Kasumi-1 (cell line): Measurements from ENCODE around the gene ZNRF3.
A peak's percentile ranks its signal among the peaks of the same experiment; 100 is the strongest.
"Not testable (repeated sequence)": the region's sequence is repeated elsewhere in the genome, so short reads cannot be mapped to it uniquely, and the experiment has no call there.

Source experiments
- DNase-seq, 2 experiments: peaks; one replicate each; lab custom pipeline; 2025; lab: John Stamatoyannopoulos, UW

ZNRF3 gene

DNA sequence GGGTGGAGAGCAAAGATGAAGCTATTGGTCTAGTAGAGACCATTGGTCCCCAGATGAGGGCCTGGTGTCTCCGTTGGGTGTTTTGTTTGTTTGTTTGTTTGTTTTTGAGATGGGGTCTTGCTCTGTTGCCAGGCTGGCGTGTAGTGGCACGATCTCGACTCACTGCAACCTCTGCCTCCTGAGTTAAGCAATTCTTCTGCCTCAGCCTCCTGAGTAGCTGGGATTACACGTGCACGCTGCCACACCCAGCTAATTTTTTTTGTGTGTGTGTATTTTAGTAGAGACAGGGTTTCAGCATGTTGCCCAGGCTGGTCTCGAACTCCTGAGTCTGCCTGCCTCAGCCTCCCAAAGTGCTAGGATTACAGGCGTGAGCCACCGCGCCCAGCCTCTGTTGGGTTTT is 25.4 kb downstream of the ZNRF3 start:
- DNase-seq = not testable (repeated sequence)

GRCh38 chr22:28909375-28909774 is 26.0 kb downstream of the ZNRF3 start:
- no peak for DNase-seq

- no peak for DNase-seq
These were observed 27.4 kb downstream of the ZNRF3 start for GRCh38 chr22:28910569-28911303.

DNA sequence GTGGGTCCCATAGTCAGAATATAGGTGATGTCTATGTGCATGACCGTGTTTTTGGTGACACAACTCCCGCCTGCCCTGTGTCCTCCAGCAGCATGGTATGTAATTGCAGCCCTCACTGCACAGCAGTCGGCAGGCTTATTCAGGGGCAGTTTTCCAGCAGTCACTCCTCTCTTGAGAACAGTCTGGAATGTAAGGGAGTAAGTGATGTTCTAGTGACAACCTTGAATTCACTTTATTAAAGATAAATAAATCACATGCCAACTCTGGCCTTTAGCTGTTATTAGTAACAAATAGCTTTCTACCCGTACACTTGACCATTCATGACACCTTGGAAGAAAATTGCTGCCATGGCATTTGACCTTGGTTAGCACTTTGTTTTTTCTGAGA is 27.9 kb downstream of the ZNRF3 start:
- DNase-seq = no peak

DNA sequence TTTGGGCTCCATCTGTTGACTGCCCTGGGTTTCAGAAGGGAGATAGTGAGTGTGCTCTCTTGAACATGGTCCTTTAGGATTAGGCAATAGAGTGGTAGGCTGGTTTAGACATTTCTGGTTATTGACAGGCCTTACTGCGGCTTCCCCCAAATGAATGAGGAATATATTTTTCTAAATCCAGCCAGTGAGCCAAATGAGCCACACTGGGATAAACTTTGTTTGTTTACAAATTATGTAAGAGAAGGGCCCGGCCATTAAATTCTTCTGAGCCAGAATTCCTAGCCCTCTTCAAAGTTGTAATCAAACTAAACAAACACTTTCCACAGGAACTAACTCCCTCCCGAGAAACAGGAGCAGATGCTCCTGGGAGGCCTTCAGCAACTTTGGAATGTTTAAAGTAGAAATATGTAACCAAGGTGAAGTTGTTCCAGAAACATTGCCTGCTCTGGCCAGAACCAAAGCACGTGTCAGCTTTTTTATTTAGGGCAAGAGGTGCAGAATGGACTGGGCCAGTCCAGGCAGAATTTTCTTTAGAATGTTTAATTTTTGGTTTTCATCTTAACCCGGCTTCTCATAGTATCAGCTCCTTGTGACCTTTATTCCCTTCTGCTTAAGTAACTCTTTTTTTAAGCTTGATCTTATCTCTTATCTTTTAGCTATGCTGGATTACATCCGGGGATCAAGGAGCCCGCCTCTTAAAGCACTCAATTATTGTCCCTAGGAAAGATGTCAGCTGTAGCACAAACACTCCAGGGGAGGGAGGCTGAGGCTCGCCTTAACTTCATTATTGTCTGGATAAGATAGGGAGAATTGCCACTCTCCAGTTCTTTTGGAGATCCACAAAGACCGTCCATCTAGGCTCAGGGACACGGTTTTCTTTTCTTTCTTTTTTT is 28.7 kb downstream of the ZNRF3 start:
- no peak for DNase-seq

- no peak for DNase-seq
These were observed 30.8 kb downstream of the ZNRF3 start for GRCh38 chr22:28914201-28914600.

- no peak for DNase-seq
These were observed 32.6 kb downstream of the ZNRF3 start for GRCh38 chr22:28915969-28916368.

DNA sequence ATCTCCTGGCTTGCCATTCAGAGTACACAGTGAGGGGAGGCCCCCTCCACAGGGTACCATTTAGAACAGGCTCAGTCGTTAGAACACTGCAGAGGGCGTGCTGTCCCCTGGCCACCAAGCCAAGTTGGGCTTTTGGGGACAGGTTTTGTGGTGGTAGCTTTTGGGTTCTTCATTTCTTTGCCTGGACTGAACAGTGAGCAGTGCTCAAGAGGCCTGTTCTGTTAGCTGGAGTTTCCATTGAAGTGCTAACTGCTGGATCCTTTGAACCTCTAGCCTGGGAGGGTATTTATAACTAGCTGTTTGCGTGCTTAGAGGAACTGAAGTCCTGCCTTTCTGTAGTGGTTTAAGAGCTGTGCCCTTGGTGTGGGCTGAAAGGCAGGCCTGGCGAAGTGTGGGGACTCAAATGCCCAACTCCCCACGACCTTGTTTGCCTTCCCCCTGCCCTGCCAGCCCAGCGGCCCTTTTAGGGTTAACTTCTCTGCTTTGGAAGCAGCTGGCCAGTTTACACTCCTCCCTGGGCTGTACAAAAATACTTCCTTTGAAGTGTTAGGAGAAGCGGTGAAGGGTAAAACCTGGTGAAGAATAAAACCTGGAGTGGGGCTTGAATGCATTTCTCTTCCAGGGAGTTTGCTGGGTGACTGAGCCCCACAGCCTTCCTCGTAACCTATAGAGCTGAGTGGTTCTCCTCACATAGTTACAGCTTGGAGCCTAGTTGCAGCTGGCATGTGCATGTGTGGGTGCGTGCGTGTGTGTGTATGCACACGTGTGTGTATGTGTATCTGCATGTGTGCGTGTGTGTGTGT is 34.6 kb downstream of the ZNRF3 start:
- DNase-seq = peak; percentile 68 to 70

DNA sequence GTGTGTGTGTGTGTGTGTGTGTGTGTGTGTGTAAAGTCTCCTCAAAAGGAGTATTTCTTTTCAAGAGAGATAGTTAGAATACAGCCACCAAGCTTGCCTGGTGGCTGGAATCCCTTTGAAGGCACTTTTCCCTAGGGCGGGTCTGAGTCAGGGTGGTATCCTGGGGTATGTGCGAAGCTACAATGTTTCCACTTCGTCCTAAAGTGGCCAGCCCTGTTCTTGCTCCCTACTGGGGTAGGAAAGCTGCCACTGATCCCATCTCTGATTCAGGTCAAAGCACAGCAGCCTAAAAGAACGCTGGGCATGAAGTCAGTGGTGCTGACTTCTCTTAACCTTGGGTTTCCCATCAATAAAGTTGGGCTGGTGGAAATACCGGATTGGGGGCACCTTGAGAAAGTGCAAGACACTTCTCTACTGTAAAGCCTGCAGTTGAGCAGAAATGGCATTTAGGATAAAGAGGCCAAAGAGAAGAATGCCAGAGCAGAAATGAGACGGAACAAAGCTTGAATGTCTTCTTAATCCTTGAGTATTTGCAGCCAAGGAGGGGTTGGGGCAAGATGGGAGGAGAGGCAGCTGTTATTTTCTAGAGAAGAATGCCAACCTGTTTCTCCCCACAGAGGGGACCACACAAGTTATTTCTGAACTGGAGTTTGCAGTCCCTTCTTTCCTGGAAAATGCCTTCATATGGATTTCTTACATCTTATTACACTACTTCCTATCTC is 35.3 kb downstream of the ZNRF3 start:
- no peak for DNase-seq

GRCh38 chr22:28920757-28921584 is 37.6 kb downstream of the ZNRF3 start:
- DNase-seq = no peak

DNA sequence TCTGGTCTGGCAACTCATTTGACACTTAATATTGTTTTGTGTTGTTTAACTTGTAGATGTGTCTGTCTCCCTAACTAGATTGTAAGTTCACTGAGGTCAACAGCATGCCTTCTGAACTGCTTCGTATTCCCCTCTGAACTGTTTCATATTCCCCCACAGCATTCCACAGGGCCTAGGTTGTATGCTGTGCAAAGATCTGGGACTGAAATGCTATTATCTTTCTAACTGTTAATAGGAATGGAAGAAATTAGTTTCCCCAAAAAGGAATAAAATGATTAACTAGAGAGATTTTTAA is 38.2 kb downstream of the ZNRF3 start:
- DNase-seq = no peak

DNA sequence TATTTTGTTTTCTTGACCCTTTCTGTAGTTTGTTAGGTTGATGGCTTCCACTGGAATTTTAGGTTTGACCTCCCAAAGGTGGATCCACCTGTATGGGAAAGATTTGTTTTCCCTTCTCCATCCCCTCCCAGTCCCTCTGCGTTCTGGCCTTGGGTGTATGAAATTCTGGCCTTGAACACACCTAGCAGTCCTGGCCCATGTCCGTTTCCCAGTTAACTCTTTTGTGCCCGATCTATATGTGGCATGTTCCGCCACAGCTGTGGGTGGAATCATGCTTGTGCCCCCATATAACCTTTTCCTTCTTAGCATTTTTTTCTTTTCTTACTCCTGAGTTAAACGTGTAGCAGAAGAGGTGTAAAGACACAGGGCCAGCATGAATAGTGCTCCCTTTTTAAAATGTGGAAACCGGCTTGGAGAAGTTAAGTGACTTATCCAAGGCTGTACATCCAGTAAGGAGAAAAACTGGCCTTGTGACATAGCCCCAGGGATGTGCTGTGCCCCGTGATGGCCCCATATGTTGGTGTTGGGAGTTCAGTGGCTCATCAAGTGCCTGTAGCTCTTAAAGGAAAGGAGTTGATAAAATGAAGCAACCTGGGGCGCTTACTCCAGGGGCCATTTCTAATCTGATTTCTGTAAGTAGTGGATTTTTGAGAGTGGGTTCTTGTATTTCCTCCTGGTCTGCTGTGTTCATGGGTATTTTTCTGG is 39.3 kb downstream of the ZNRF3 start:
- DNase-seq = no peak

DNA sequence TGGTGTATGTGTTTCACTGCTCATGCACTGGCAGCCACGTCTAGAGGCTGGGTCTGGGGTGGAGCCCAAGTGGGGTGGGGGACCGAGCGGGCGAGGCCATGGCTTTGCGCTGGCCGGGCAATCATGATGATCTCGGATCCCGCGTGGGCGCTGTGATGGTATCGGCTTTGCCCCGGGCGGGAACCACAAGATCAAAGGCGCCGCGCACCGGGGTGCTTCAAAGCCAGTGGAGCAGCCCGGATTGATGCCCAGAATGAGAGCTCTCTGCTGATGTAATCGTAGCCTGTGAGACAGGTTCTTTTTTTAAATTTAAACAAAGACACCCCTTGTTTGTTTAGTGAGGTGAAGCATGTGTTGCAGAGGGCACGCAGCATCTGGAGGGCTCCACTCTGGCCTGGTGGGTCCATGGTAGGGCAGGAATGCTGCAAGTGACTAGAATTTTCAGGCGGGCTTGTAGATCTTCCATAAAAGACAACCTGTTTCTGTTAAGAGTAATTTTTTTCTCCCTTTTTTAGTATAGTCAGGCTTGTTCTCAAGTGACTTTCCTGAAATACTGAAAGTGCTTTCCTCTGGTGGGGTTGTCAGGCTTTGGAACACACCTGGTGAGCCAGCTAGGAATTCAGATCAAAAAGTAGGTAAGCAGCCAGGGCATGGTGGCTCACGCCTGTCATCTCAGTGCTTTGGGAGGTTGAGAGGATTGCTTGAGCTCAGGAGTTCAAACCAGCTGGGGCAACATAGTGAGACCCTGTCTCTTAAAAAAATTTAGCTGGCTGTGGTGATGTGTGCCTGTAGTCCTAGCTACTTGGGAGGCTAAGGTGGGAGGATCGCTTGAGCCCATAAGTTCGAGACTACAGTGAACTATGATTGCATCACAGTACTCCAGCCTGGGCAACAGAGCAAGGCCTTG is 40.7 kb downstream of the ZNRF3 start:
- no peak for DNase-seq

DNA sequence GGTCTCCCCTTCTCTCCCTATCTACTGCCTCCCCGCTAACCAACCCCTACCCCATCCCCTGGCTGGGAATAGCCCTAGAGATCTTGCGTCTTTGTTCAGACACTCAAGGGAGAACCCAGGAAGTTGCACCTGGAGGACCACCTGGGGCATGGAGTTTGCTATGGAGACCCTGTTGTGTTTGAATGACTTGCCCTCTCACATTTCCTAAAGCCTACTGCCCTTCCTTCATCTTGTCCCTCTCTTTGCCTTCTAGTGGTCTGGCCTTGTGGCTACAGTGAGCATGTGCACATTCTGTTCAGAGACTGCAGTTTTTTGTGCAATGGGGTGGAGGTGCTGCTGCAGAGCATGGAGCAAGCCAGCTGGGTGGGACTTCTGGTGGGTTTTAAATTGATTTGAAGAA is 42.5 kb downstream of the ZNRF3 start:
- DNase-seq = no peak

DNA sequence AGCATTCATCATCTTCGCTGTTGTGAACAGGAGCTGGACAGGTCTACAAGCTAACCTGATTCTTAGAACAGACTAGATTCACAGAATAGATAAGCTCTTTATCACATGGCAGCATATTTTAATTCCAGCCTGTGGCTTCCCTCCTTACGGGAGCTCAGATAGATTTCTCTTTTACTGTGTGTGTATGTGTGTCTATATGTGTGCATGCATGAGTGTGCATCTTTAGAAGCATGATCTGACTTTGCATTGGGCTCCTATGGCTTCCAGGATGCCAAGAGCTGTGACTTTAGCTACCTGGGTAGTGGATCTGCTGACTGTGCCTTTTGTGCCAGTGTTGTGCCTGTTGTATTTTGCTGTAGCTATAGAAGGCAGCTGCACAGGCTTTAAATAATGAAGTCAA is 44.3 kb downstream of the ZNRF3 start:
- no peak for DNase-seq

DNA sequence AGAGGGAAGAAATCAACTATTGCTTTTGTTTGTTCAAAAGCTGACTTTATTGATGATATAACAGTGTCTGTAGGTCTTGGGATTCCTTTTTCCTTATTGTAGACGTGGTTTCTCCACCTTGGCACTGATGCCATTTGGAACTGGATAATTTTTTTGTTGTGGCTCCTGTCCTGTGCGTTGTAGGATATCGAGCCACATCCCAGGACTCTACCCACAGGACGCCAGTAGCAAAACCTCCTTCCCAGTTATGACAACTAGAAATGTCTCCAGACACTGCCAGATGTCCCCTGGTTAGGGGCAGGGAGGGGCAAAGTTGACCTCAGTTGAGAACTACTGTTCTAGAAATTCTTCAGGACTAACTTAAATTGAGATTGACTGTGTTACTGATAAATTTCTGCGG is 45.8 kb downstream of the ZNRF3 start:
- no peak for DNase-seq

DNA sequence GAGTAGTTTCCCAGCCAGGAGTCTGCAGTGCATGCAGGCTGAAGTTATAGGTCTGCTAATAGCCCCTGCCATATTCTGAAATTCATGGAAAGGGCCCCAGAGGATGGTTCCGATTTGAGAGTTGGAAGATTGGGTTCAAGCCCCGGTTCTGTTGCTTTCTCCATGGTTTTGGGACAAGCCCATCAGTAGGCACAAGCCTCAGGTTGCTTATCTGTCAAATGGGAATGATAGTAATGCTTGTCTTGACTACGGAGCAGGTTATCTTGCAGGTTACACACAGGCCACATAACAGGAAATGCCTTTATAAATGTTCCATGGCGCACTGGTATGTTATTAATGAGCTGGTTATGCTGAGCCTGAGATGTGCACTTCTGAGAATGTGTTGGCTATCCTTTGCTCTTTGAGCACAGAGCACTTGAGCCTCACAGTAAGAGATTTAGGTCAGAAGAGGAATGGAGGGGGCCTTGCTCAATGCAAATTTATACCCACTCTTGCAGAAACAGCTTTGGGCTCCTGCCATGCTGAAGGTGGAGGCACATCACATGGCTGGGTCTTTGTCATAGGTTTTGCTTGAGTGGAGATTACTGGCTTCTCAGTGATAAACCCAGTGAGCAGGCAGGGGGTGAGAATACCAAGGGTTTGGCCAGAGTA is 47.1 kb downstream of the ZNRF3 start:
- DNase-seq = no peak

GRCh38 chr22:28931844-28932567 is 48.6 kb downstream of the ZNRF3 start:
- no peak for DNase-seq
